Measurements from ENCODE around the gene NOXRED1. TPM values are rescaled to one million over a fixed set of nuclear protein-coding genes. Genes with fewer than 3 reads are reported as not detected.

Gene NOXRED1
- total and polyA plus RNA-seq, 10 of the 15 experiments (the other 5 are each of a cell fraction or from before 2014, with no cell fraction given): 0.06 to 0.62 (median 0.14) TPM

- TF ChIP-seq, protein P1, sequence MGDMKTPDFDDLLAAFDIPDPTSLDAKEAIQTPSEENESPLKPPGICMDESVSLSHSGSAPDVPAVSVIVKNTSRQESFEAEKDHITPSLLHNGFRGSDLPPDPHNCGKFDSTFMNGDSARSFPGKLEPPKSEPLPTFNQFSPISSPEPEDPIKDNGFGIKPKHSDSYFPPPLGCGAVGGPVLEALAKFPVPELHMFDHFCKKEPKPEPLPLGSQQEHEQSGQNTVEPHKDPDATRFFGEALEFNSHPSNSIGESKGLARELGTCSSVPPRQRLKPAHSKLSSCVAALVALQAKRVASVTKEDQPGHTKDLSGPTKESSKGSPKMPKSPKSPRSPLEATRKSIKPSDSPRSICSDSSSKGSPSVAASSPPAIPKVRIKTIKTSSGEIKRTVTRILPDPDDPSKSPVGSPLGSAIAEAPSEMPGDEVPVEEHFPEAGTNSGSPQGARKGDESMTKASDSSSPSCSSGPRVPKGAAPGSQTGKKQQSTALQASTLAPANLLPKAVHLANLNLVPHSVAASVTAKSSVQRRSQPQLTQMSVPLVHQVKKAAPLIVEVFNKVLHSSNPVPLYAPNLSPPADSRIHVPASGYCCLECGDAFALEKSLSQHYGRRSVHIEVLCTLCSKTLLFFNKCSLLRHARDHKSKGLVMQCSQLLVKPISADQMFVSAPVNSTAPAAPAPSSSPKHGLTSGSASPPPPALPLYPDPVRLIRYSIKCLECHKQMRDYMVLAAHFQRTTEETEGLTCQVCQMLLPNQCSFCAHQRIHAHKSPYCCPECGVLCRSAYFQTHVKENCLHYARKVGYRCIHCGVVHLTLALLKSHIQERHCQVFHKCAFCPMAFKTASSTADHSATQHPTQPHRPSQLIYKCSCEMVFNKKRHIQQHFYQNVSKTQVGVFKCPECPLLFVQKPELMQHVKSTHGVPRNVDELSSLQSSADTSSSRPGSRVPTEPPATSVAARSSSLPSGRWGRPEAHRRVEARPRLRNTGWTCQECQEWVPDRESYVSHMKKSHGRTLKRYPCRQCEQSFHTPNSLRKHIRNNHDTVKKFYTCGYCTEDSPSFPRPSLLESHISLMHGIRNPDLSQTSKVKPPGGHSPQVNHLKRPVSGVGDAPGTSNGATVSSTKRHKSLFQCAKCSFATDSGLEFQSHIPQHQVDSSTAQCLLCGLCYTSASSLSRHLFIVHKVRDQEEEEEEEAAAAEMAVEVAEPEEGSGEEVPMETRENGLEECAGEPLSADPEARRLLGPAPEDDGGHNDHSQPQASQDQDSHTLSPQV (IDR thresholded peaks at IDR 0.05): no peak
- TF ChIP-seq POLR2AphosphoS5 (IDR thresholded peaks at IDR 0.05; ENCODE audit: low read length) (peak; percentile 76; the same call in 1 of the 2 replicates), SMAD5 (IDR thresholded peaks at IDR 0.05; ENCODE audit: low read depth) (peak; percentile 59; the same call in 1 of the 2 replicates), POLR2AphosphoS2 (IDR thresholded peaks at IDR 0.05; ENCODE audit: low read depth, low read length) (no peak; the same call in none of the 2 replicates), EP300 (IDR thresholded peaks at IDR 0.05; ENCODE audit: borderline replicate concordance in 1 of 2, control insufficient read depth in 1 of 2, low read depth in 2 of 2, low read length in 2 of 2) (no peak), GABPA (IDR thresholded peaks at IDR 0.05; ENCODE audit: low read depth) (peak; percentile 96), ATF3 (IDR thresholded peaks at IDR 0.05; ENCODE audit: borderline replicate concordance, extremely low read depth, low read depth, low read length) (peak; percentile 29; the same call in 1 of the 2 replicates), YBX1 (IDR thresholded peaks at IDR 0.05) (no peak), SMC3 (IDR thresholded peaks at IDR 0.05; ENCODE audit: borderline replicate concordance, low read length) (no peak), SIX5 (IDR thresholded peaks at IDR 0.05; ENCODE audit: low read depth, low read length, severe bottlenecking) (peak; percentile 97), CHD1 (IDR thresholded peaks at IDR 0.05; ENCODE audit: low read depth, low read length) (no peak), LARP7 (IDR thresholded peaks at IDR 0.05) (no peak), BRCA1 (IDR thresholded peaks at IDR 0.05; ENCODE audit: low read depth, low read length) (peak; percentile 71), ZNF622 (IDR thresholded peaks at IDR 0.05) (no peak), SUPT20H (IDR thresholded peaks at IDR 0.05; ENCODE audit: borderline replicate concordance, control insufficient read depth, low read depth, low read length) (no peak), HSF1 (IDR thresholded peaks at IDR 0.05; ENCODE audit: low read depth, low read length) (peak; percentile 94; the same call in 1 of the 2 replicates), NBN (IDR thresholded peaks at IDR 0.05) (peak; percentile 93)
- TF ChIP-seq, protein P2, sequence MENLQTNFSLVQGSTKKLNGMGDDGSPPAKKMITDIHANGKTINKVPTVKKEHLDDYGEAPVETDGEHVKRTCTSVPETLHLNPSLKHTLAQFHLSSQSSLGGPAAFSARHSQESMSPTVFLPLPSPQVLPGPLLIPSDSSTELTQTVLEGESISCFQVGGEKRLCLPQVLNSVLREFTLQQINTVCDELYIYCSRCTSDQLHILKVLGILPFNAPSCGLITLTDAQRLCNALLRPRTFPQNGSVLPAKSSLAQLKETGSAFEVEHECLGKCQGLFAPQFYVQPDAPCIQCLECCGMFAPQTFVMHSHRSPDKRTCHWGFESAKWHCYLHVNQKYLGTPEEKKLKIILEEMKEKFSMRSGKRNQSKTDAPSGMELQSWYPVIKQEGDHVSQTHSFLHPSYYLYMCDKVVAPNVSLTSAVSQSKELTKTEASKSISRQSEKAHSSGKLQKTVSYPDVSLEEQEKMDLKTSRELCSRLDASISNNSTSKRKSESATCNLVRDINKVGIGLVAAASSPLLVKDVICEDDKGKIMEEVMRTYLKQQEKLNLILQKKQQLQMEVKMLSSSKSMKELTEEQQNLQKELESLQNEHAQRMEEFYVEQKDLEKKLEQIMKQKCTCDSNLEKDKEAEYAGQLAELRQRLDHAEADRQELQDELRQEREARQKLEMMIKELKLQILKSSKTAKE (IDR thresholded peaks at IDR 0.05; ENCODE audit: low read depth, poor library complexity, severe bottlenecking): no peak
- TF ChIP-seq, protein P3, sequence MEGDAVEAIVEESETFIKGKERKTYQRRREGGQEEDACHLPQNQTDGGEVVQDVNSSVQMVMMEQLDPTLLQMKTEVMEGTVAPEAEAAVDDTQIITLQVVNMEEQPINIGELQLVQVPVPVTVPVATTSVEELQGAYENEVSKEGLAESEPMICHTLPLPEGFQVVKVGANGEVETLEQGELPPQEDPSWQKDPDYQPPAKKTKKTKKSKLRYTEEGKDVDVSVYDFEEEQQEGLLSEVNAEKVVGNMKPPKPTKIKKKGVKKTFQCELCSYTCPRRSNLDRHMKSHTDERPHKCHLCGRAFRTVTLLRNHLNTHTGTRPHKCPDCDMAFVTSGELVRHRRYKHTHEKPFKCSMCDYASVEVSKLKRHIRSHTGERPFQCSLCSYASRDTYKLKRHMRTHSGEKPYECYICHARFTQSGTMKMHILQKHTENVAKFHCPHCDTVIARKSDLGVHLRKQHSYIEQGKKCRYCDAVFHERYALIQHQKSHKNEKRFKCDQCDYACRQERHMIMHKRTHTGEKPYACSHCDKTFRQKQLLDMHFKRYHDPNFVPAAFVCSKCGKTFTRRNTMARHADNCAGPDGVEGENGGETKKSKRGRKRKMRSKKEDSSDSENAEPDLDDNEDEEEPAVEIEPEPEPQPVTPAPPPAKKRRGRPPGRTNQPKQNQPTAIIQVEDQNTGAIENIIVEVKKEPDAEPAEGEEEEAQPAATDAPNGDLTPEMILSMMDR (IDR thresholded peaks at IDR 0.05 in 2 of 3, conservative IDR thresholded peaks at IDR 0.05 in 1 of 3; ENCODE audit: control insufficient read depth in 2 of 3, extremely low read depth in 1 of 3, insufficient read depth in 1 of 3, low read depth in 3 of 3, low read length in 3 of 3): no peak
Measured at GRCh38 chr14:77457522-77458248, 34.4 kb upstream of the NOXRED1 start, which contains the start of the genes AHSA1 and VIPAS39 (continued).

Measured in GM12878 (cell line).